ENCODE measurements around the gene RFXAP.

GRCh38 chr13:36774931-36775330 is 44.1 kb upstream of the RFXAP start:
- TF ChIP-seq CTCF (conservative IDR thresholded peaks at IDR 0.05 in 1 of 2, IDR thresholded peaks at IDR 0.05 in 1 of 2; ENCODE audit: low read depth in 1 of 2, low read length in 2 of 2) = no peak
- TF ChIP-seq EZH2 (IDR thresholded peaks at IDR 0.05; ENCODE audit: low read length, missing control alignments) = no peak
